Right lobe of liver (tissue), 4 donors: ENCODE measurements around the gene ADGRD1.

ENCODE experiments used
- CTCF ChIP-seq, 4 donors: fragments of 200-600 bp in 3 of 4; fragments of 450-650 bp in 1 of 4; IDR thresholded peaks; one replicate each; pipeline versions ENCODE4 v1.5.1 to v1.8.0; 2016 to 2022; ENCODE audit warnings: antibody characterized with exemption in 4 of 4, mild to moderate bottlenecking in 2 of 4
- POLR2A ChIP-seq: fragments of 450-650 bp; IDR thresholded peaks from one replicate; pipeline ENCODE4 v1.6.1; 2017; ENCODE audit warnings: antibody characterized with exemption, mild to moderate bottlenecking
- donor health status: DM: no; HTN: no; CAD: no.
- donor health status: DM: no; HTN: no; CAD: no.
- donor health status: DM: no; HTN: yes; CAD: no.

- no peak for TF ChIP-seq CTCF (IDR thresholded peaks at IDR 0.05)
- no peak for TF ChIP-seq POLR2A
Measured at GRCh38 chr12:131048611-131048990, 94.9 kb downstream of the ADGRD1 start.
